NCI-H345 treated with DMSO at 0.1 percent for 48 hours (cell line): ENCODE data around the gene HOXA1.

ENCODE experiments used
- DNase-seq: peaks from one replicate; lab custom pipeline; 2025; ENCODE audit not compliant: unreplicated experiment; lab: John Stamatoyannopoulos, UW

HOXA1 gene

GRCh38 chr7:27116962-27117886 lies 21.4 kb upstream of the HOXA1 start:
- DNase-seq: no peak

- no peak for DNase-seq
These were observed 20.5 kb upstream of the HOXA1 start for GRCh38 chr7:27116031-27116961.

- DNase-seq: no peak
These were observed 19.6 kb upstream of the HOXA1 start for GRCh38 chr7:27115221-27116026.

GRCh38 chr7:27114881-27115220 lies 19.1 kb upstream of the HOXA1 start:
- no peak for DNase-seq

- no peak for DNase-seq
These were observed 18.4 kb upstream of the HOXA1 start for GRCh38 chr7:27113991-27114769.

- no peak for DNase-seq
These were observed 17.5 kb upstream of the HOXA1 start for GRCh38 chr7:27112955-27113949.

- no peak for DNase-seq
These were observed 16.6 kb upstream of the HOXA1 start for GRCh38 chr7:27112361-27112760.

GRCh38 chr7:27111751-27112277 lies 16.0 kb upstream of the HOXA1 start:
- DNase-seq: no peak

GRCh38 chr7:27111042-27111750 lies 15.4 kb upstream of the HOXA1 start:
- no peak for DNase-seq

GRCh38 chr7:27110186-27111031 lies 14.6 kb upstream of the HOXA1 start:
- no peak for DNase-seq

GRCh38 chr7:27109466-27110185 lies 13.8 kb upstream of the HOXA1 start:
- no peak for DNase-seq

GRCh38 chr7:27108390-27109127 lies 12.8 kb upstream of the HOXA1 start:
- DNase-seq: no peak

- DNase-seq: no peak
These were observed 11.9 kb upstream of the HOXA1 start for GRCh38 chr7:27107391-27108381.

- no peak for DNase-seq
These were observed 11.1 kb upstream of the HOXA1 start for GRCh38 chr7:27106901-27107240.
